ENCODE data around the gene ADCYAP1R1. TPM values are rescaled to one million over a fixed set of nuclear protein-coding genes. Genes with fewer than 3 reads are reported as not detected.

Gene ADCYAP1R1
- total RNA-seq, 1 donor from 2014 or later, result not detected

DNA sequence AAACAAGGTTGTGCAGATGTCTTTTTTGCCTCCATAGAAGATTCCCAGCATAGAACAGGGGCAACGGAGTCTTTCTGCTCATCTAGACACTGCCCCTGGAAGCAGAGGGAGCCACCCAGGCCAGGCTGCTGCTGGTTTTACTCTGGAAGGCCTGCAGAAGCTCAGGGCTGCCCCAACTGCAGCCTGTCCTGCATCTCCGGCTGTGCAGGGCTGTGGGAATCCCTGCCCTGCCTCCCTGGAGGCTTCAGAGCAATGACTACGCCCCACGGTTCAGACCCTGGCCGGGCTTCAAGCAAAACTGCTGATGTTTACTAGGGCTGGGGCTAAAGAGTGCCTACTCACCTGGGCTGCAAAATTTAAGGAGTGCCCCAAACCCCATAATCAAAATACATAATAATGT, 44.5 kb upstream of the ADCYAP1R1 start:
- FAIRE-seq, result no peak
- TF ChIP-seq, protein P1, sequence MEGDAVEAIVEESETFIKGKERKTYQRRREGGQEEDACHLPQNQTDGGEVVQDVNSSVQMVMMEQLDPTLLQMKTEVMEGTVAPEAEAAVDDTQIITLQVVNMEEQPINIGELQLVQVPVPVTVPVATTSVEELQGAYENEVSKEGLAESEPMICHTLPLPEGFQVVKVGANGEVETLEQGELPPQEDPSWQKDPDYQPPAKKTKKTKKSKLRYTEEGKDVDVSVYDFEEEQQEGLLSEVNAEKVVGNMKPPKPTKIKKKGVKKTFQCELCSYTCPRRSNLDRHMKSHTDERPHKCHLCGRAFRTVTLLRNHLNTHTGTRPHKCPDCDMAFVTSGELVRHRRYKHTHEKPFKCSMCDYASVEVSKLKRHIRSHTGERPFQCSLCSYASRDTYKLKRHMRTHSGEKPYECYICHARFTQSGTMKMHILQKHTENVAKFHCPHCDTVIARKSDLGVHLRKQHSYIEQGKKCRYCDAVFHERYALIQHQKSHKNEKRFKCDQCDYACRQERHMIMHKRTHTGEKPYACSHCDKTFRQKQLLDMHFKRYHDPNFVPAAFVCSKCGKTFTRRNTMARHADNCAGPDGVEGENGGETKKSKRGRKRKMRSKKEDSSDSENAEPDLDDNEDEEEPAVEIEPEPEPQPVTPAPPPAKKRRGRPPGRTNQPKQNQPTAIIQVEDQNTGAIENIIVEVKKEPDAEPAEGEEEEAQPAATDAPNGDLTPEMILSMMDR (IDR thresholded peaks at IDR 0.05; ENCODE audit: insufficient read depth, low read length, severe bottlenecking), result no peak
- DNase-seq (ENCODE audit: low read depth), result no peak
- H3K27me3 ChIP-seq (ENCODE audit: control insufficient read depth, insufficient read depth, low read length), result no peaks in the 10 kb centered on the region
- no peak overlapping the region for H3K4me3 ChIP-seq (ENCODE audit: low read depth, low read length)
- no peaks in the 10 kb centered on the region for H3K36me3 ChIP-seq (ENCODE audit: control insufficient read depth, insufficient read depth, low read length)

DNA sequence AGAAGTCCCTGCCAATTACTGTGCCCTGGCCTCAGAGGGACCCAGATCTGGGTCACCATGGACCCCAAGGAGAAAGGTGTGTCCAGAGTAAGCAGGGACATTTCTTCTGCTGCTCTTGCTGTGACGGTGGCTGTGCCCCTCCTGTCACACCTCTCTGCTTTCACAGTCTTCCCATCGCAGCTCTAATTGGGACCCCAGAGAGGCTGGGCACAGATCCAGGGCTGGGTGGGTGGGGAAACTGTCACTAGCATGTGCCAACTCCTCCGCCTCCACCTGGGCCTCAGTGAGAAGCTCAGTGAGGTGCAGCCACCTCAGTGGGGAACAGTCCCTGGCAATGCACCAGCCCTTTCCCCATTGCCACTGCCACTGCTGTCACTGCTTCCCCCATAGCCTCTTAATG, 37.3 kb upstream of the ADCYAP1R1 start:
- FAIRE-seq (no peak), DNase-seq (ENCODE audit: low read depth) (no peak)
- H3K27me3 ChIP-seq (ENCODE audit: control insufficient read depth, insufficient read depth, low read length), result no peaks in the 10 kb centered on the region
- H3K4me3 ChIP-seq (ENCODE audit: low read depth, low read length), result no peak overlapping the region
- TF ChIP-seq, protein P1 (IDR thresholded peaks at IDR 0.05; ENCODE audit: insufficient read depth, low read length, severe bottlenecking), result no peak
- no peaks in the 10 kb centered on the region for H3K36me3 ChIP-seq (ENCODE audit: control insufficient read depth, insufficient read depth, low read length)

DNA sequence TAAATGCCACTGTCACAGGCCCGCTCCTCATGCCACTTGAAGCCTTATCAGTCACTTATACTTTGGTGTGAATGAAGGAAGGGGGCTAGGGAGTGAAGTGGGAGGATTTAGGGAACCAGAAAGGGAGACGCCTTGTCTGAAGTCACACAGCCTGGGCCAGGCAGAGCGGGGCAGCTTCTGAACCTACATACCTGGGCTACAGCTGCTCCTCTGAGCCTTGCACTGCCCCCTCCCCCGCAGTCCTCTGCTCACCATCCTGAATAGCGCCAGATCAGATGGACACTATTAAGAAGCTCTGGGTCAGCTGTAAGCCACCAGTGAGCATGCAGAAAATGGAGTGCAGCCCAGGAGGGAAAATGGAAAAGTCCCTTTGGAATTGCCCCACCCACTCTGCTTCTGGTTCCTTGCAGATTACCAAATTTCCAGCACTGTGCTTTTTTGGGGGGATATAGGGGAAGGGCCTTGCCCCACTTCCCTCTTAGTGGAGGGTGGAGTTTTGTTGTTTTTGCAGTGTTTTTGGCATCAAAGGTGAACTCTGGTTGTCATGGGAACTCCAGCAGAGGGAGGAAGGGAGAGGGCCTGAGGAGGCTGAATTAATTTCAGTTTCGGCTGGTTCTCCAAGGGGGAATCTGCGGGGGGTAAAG, 35.0 kb upstream of the ADCYAP1R1 start:
- TF ChIP-seq, protein P1 (IDR thresholded peaks at IDR 0.05; ENCODE audit: insufficient read depth, low read length, severe bottlenecking), result no peak
- Histone ChIP-seq H3K4me3 (ENCODE audit: low read depth, low read length) (no peak overlapping the region), H3K27me3 (ENCODE audit: control insufficient read depth, insufficient read depth, low read length) (no peaks in the 10 kb centered on the region), H3K36me3 (ENCODE audit: control insufficient read depth, insufficient read depth, low read length) (no peaks in the 10 kb centered on the region)
- FAIRE-seq, result no peak
- no peak for DNase-seq (ENCODE audit: low read depth)

DNA sequence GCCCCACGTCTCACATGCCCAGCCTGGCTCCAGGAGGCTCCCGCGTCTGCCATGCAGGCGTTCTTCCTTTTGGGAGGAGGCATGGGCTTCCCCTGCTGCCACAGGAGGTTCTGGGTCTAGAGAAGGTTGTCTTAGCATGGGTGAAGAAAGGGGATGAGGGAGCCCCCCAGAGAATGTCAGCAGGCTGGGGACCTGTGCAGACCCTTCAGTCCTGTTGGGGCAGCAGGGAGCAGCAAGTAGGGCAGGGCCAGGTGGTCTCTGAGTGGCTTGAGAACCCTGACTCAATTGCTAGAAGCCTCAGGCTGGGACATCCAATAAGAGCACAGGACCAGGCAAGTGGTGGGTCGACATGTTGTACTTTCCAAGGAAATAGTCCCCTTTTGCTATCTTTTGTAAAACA, 34.4 kb upstream of the ADCYAP1R1 start:
- no peaks in the 10 kb centered on the region for H3K36me3 ChIP-seq (ENCODE audit: control insufficient read depth, insufficient read depth, low read length)
- FAIRE-seq (no peak), DNase-seq (ENCODE audit: low read depth) (no peak)
- TF ChIP-seq, protein P1 (IDR thresholded peaks at IDR 0.05; ENCODE audit: insufficient read depth, low read length, severe bottlenecking), result no peak
- no peaks in the 10 kb centered on the region for H3K27me3 ChIP-seq (ENCODE audit: control insufficient read depth, insufficient read depth, low read length)
- no peak overlapping the region for H3K4me3 ChIP-seq (ENCODE audit: low read depth, low read length)

DNA sequence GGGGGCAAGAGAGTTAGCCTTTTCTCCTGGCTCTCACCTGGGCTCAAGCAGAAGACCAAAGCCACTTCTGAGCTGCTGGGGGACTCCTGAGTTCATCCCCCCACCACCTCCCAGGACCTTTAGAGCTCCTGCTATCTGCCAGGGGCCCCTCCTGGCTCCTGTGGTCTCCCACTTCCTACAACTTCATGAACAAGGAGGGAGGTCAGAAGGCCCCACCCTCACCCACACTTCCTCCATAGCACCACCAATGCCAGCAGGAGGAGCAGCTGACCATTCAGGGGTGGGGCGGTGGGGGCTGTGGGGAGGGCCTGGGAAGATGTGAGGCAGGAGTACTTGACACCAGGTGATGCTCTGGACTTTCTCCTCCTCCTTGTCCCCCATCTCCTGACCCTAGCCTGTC, 32.6 kb upstream of the ADCYAP1R1 start:
- H3K27me3 ChIP-seq (ENCODE audit: control insufficient read depth, insufficient read depth, low read length), result no peaks in the 10 kb centered on the region
- no peak for FAIRE-seq
- TF ChIP-seq, protein P1 (IDR thresholded peaks at IDR 0.05; ENCODE audit: insufficient read depth, low read length, severe bottlenecking), result no peak

DNA sequence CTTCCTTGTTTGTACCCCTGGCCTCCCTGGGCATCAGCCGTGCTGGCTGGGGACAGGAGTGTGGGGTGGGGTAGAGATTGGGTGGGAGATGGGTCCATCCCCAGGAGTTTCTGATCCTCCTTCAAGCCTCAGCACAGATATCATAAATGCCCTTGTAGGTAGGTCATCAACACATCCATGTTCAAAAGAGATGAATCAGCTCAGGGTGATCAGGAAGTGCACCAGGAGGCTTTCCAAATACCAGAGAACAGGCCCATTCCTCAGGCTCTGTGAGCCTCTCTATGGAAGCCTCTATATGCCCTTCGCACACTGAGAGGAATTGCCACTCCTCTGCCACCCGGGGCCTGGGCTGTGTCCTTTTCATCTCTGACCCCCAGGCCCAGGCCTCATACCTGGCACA, 31.9 kb upstream of the ADCYAP1R1 start:
- no peak for DNase-seq (ENCODE audit: low read depth)
- no peak overlapping the region for H3K4me3 ChIP-seq (ENCODE audit: low read depth, low read length)
- no peaks in the 10 kb centered on the region for H3K27me3 ChIP-seq (ENCODE audit: control insufficient read depth, insufficient read depth, low read length)
- TF ChIP-seq, protein P1 (IDR thresholded peaks at IDR 0.05; ENCODE audit: insufficient read depth, low read length, severe bottlenecking), result no peak
- no peaks in the 10 kb centered on the region for H3K36me3 ChIP-seq (ENCODE audit: control insufficient read depth, insufficient read depth, low read length)
- no peak for FAIRE-seq

More for the DNA sequence above, 32.6 kb upstream of the ADCYAP1R1 start:
- Histone ChIP-seq H3K36me3 (ENCODE audit: control insufficient read depth, insufficient read depth, low read length) (no peaks in the 10 kb centered on the region), H3K4me3 (ENCODE audit: low read depth, low read length) (no peak overlapping the region)
- no peak for DNase-seq (ENCODE audit: low read depth)

All from bronchial epithelial cell (primary cell).